Loucy (cell line): ENCODE data around the gene BCKDHB.

ENCODE experiments used
- EZH2phosphoT487 ChIP-seq: fragments of 200-600 bp; IDR thresholded peaks from 2 replicates; pipeline ENCODE4 v1.6.1; 2018; ENCODE audit warnings: antibody characterized with exemption, mild to moderate bottlenecking, moderate library complexity, borderline replicate concordance
- TF ChIP-seq, protein P1 (sequence below): fragments of 200-600 bp; sonication (generic); conservative IDR thresholded peaks from 2 replicates; pipeline ENCODE4 v1.5.1; 2014; ENCODE audit warnings: mild to moderate bottlenecking, antibody characterized with exemption, low read length

DNA sequence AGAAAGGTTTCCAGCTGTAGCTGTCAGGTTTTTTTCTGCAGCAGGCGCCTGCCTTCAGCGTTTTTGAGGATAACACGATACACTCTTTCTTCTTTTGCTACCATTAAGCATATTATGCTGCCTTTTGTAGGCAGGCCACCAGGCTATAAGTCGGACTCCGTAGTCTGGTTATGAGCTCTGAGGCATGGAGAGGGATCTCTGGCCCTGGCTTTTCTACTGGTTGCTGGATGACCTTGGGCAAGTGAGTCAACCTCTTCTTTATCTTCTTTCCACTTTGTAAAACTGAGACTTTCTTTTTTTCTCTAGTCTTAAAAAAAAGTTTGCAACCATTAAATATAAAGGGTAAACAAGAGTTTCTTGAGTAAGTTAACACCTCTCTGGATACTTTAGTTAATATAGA, 120.2 kb downstream of the BCKDHB start:
- TF ChIP-seq, protein P1, sequence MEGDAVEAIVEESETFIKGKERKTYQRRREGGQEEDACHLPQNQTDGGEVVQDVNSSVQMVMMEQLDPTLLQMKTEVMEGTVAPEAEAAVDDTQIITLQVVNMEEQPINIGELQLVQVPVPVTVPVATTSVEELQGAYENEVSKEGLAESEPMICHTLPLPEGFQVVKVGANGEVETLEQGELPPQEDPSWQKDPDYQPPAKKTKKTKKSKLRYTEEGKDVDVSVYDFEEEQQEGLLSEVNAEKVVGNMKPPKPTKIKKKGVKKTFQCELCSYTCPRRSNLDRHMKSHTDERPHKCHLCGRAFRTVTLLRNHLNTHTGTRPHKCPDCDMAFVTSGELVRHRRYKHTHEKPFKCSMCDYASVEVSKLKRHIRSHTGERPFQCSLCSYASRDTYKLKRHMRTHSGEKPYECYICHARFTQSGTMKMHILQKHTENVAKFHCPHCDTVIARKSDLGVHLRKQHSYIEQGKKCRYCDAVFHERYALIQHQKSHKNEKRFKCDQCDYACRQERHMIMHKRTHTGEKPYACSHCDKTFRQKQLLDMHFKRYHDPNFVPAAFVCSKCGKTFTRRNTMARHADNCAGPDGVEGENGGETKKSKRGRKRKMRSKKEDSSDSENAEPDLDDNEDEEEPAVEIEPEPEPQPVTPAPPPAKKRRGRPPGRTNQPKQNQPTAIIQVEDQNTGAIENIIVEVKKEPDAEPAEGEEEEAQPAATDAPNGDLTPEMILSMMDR, result no peak
- TF ChIP-seq EZH2phosphoT487, result no peak
